Activated T-cell treated with anti-CD3 and anti-CD28 coated beads, Interleukin-2, amount 50 U/mL, for 48 hours (primary cell): ENCODE results near the gene UBAC2.
A peak's percentile ranks its signal among the peaks of the same experiment; 100 is the strongest.

Source experiments
- DNase-seq, 2 experiments: peaks; one replicate each; pipeline ENCODE4 v3.0.0-alpha.2; 2020

The UBAC2 gene

DNA sequence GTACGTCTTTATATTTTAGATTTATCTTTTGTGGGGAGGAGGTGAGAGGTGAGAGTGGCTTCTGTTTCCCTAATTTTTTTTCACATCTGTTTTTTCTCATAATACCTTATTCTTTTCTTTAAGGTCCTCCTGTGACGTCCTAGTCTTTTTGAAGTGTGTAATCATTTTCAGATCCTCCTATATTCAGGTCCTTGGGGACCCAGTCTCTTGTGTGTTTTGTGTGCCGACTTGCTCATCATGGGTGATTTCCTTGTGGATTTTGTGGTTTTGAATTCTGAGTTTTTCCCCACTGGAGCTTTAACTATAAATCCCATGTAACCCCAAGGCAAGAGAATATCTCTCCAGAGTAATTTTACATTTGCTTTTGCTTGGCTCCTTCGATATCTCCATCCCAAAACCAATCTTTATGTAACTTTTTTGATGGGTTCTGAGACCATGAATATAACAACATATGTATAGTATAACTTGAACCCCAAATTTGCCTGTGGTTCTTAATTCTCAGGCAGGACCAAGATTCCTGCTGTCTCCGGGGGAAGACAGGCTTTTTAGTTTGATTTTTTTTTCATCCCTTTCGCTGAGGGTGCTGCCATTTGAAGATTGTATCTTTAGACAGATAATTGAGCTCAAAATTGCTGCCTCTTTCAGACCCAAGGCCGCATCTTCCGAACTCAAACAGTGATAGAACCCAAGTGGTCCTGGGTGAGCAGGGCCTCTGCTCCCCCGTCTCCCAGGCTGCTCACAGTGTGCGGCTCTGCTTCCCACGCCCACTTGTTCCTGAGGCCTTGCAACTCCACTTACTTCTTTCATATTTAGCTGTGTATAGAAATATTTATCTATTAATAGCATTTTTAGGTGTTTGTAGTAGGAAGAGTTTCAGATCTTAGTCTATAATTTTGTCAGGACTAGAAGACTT, 165.7 kb downstream of the UBAC2 start:
- DNase-seq: peak in 1 of 2 experiments; percentile 36

DNA sequence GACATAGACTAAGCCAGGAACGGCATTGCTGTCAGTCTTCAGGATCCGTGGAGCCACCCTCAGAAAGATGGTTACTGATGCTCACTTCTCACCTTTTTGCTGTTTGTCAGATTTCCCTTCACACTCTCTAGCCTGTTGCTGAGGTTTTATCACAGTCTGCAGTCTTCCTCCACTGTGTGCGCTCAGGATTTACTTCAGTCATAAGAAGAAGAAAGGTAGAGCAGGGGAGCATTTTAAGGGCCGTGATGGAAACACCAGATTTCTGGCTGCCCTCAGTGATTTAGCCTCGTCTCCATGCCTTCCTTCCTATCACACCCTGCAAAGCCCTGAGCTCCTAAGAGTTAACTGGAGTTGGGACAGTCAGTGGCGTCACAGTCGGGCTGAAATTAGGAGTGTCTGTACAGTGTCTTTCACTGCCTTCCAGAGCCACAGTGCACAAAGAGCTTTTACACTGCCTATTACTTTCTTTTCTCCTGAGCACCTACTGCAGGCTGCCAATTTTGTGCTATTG, 166.5 kb downstream of the UBAC2 start:
- DNase-seq: peak; percentile 29 to 33

DNA sequence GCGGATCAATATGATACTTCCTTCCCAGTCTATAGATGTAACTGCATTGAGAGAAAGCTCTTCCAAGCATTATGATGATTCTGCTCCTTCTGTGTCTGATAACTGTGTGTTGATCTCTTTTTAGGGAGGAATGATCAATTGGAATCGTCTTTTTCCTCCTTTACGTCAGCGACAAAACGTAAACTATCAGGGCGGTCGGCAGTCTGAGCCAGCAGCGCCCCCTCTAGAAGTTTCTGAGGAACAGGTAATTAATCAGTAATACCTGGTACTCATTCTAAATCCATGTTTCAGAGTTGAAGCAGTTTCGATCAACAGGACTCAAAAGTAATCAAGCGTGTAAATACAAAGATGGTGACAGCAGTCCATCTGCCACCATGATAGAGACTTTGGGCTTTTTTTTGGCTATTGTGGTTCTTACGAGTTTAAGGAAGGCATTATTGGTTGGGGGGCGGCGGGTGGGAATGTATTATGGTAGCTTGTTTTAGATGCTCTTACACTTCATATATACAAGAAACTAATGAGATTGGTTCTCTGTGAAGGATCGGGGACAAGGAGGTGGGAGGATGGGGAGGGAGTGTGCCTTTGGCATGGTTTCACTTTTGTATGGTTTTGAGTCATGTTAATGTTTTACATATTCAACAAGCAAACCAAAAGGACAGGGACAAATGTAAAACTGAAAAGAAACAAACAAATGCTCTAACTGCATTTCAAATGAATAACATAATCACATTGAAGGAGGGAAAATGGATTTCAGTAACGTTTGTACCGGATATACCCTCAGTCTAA, 167.2 kb downstream of the UBAC2 start:
- DNase-seq: peak; percentile 17 to 30

DNA sequence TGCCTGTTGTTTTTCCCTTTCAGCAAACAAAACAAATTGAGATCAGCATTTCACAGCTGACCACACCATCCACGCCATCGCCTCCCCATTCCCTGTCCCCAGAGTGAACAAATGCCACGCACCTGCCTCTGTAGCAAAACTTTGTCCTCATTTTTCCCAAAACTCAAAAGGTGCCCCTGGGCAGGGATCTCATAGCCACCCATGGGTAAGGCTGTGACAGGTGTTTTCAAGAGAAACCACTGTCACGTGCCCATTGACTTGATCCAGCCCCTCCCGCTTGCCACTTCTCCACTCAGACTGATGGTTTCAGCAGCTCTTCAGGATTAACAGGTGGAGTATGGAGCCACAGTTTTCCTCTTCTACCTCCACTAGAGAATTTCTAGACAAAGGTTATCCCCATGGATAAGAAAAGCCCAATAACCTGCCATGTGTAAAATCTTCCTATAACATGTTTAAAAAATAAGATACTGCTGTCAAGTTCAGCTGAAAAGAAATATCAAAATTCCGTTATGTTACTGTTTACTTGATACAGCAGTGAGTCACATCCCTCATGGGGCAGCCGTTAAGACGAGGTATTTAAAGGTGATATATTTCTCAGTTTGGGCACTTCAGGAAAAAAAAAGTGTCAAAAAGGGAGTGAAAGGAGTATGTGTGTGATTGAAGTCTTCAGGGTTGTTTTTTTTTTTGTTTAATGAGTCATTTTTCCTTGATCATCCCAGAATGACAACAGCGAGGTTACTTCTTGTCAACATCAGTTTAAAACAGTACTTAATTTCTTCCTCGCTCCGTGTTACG, 170.0 kb downstream of the UBAC2 start:
- peak; percentile 23 to 28 for DNase-seq

DNA sequence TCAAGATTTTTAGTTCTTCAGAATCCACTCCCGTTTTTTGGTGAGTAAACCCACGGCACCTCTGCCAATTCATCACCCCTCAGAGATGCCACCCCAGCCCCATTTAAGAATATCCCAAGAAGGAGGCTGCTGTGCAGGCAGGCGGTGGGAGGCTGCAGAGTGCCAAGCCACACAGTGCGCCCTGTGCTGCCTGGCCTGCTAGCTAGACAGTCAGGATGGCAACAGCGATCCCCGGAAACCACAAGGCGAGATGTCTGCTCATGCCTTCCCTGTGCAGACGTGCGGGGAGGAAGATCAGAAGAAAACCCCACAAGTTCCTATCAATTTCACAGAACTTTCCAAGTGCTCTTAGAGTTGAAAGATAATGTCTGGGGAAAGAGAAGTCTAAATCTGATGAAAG, 171.3 kb downstream of the UBAC2 start:
- peak; percentile 67 to 71 for DNase-seq

DNA sequence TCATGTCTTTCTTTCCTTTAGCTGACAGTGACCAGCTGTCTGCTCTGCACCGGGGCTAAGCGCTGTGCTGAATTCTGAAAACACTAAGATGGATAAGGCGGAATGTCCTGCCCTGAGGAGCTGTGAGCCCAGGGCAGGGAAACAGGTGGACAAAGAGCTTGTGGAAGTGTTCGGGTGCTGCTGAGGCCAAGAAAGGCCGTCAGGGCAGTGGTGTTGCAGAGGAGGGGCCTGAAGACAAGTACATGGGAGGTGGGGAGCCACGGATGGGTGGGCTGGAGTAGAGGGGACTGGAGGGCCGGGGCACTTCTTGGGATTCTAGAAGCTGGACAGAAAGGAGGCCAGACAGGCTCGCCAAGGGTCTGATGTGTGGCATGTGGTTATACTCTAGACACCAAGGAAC, 172.8 kb downstream of the UBAC2 start:
- peak; percentile 15 to 17 for DNase-seq

DNA sequence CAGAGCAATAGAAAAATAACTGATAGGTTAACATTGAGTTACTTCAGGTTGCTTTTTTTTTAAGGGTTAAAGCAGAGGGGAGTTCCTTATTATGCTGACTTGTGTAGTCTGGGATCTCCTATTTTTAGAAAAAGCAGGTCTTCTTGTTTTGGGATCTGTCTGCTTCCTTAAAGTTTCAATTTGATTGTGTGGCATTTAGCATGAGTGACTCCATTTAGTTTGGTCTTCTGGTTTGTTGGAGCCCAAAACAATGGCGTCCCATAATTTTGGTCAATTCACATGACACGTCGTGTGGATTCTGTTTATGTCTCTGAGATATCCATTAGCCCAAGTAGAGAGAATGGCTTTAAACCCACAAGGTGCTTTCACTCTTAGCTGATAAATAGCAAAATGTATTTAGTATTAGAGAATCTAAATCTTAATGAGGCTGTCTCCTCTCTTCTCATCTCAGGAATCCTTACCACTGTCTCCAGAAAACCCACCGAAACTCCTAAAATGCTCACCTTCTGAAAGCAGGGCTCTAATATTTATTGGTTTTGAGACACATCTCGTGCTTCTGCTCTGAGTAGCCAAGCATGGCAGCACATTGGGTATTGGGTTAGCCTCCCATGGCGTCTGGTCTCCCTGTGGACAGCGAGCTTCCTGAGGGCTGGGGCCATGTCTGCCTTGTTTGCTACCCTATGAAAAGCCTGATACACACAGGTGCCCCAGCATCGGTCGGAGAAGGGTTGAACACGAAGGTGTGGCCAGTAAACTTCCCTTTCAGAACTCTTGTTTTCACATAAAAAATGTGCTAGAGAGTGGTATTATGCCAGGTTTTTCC, 173.7 kb downstream of the UBAC2 start:
- DNase-seq: peak; percentile 16 to 21

DNA sequence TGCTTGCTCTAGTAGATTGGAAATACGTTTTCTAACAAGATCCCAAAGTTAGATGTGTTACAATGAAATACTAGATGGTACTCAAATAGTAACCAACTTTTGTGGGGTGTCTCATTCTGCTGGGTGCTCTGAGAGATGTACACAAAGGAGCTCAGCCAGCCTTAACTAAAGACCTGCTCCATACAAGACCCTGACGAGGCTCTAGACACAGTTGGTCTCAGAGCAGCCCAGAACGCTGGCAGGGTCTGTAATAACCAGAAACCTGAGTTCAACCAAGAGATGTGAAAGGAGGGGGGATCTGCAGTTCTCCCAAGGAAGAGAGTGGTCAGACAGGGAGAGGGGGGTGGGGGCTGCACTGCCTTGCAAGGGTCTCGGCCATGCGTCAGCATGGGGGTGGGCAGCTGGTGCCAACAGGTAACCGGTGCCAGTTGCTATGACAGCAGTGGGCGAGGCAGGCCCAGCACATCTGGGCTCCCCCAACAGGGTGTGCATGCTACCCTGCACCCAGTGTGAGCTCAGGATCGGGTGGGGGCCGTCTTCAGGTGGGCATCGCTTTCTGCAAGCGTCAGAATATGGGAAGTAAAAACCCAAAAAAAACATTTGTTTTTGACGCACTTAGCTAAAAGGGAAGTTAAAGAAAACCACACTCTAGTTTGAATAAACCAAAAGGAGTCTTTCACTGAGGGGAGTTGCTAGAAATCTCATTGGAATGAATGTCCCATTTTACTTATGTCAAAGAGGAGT, 174.5 kb downstream of the UBAC2 start:
- peak in 1 of 2 experiments; percentile 29 for DNase-seq

DNA sequence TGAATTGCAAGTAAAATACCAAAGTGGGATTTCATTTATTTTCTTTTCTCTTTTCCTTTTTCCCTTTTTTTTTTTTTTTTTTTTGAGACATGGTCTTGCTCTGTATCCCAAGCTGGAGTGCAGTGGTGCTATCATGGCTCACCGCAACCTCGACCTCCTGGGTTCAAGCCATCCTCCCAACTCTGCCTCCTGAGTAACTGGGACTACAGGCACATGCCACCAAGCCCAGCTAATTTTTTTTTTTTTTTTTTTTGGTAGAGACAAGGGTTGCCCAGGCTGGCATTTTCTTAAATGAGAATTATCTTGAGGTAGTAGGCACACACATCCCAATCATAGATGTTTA, 175.1 kb downstream of the UBAC2 start:
- DNase-seq: no peak

DNA sequence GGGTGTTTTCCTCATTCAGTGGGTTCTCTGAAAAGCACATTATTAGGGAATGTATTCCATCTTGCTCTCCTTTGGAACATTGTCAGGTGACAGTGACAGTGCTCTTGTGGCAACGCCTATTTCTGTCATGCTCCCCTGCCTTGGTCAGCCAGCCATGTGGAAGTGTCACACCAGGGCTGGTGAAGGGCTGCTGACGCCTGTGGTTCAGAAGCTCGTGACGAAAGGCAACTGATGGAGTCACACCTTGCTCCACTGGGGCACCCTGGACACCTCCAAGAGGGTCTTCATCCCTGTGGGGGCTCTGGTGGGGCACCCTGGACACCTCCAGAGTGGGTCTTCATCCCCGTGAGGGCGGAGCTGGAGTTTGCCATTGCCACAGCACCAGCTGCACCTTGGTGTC, 175.5 kb downstream of the UBAC2 start:
- peak in 1 of 2 experiments; percentile 21 for DNase-seq

DNA sequence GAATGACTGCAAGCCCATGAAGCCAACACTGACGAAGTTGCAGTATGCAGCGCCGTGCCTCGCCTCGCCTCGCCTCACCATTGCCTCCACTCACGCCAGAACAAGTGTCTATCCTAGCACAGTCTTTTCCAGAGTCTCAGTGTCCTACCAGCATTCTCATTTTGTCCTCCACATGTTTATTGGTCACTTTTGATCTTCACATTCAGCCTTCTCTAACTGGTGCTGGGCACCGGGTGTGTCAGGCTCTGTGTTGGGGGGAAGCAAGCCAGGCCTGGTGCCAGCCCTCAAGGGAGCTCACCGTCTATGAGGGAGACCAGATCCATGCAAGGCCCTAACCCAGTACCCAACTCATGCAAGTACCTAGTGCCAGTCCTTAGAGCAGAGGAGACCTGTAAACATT, 176.3 kb downstream of the UBAC2 start:
- DNase-seq: peak in 1 of 2 experiments; percentile 18

DNA sequence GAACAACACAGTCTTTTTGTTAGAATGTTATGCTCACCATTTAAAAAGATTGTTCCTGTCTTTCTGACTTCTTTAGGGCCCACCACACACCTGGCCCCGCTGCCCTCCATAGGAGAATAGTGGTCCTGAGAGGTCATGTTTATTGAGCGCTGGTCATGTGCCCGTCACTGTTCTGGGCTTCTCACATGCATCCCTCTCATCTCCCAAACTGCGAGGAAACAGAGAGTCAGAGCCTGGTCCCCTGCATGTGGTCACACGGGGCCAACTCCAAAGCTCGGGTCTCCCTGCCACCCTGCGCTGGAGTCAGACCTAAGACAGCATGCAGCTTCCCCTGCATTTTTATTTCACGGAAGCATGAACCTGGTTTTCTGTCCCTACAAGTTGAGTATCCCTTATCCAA, 177.0 kb downstream of the UBAC2 start:
- DNase-seq: peak in 1 of 2 experiments; percentile 15

DNA sequence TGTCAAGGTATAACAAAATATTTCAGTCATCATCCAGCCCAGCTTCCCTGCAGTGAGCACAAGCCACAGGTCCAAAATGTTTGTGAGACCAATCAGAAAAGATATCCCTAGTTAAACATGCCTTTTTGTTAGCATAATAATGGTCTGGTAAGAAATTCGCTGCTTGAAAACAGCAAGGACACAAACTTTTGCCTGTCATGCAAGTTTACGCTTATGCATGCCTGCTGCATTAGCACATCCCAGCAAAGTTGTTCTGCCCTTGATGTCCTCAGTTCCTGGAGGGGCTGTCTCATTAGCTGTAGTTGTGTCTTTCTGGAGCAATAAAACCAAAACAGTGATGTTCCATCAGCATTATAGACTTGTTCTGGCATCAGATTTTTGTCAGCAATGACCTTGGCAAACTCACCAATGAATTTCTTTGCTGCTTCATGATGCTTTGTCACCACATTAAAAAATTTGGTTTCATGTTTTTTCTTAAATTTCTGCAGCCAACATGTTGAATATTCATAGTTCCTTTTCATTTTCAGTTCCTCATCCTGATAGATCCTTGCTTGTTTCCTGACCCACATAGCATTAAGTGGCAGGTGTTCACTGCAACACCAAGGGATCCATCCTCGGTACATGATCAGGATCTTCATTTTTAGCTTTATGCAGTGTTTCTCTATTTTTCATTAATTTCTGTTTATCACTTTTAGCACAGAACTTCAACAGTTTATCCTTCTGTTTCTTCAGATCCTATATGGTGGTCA, 178.5 kb downstream of the UBAC2 start:
- no peak for DNase-seq

DNA sequence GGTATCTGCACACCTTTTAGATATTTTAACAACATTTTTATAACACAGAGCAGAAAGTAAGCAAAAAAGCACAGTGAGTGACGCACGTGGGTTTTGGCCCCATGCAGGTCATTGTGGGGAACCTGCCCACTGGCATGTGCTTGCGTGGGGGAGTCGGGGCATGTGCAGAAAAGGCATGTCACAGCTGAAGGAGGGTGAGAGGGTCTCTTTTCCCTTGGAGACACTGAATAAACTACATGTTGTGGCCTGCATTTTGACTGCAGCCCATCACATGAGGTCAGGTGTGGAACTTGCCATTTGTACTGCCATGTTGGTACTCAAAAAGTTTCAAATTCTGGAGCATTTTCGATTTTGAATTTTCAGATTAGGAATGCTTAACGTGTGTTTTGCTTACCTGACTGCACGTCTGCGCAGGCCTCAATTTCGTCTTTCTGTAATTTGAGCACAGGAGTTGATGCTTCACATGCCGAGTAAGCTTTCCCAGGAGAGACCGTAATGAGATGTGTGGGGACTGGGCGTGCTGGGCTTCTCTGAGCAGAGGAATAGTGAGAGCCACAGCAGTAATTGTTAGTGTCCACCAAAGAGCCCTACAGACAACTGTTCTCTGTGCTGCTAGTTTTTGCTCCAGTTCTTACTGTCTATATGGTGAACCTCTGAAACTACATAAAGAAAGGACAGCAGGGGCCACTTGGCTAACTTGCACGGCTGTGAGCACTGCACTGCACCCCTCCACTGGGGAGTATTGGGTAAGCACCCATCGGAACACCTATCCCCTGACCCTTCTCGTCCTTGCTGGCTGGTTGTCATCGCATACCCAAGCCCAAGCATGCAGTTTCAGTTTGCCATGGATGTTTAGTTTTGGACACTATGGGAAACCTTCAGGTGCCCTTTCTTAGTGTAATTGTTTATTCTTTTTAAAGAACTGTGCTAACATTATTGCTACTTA, 179.5 kb downstream of the UBAC2 start:
- peak in 1 of 2 experiments; percentile 23 for DNase-seq

DNA sequence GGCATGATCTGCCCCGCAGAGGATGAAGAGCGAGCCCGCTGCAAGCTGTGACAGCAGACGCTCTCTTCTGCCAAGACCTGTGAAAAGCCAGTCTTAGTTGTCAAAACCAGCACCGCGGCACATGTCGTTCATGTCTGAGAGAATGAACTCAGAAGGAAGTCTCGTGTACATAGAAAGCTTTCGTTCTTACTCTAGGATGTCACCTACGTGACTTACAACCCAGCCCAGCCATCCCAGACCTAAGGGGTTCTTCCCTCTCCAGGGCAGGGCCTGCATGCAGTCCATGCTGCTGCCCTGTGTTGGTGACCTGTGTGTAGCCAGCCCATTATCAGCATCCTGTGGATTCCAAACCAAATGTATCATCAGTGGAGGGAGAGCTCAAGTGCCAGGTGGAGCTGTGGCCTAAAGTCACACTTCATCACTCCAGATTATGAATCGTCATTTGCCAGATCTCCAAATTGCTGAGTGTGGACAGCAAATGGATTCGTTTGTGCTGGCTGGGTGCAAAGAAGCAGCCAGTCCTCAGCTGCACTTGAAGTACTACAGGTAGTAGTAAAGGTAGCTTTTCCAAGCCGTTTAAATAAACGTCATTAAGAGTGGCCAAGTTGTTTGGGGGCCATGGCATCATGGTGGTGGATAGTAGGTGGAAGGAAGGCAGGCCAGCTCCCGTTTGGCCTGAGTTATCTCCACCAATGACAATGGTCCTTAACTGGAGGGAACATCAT, 180.4 kb downstream of the UBAC2 start:
- DNase-seq: peak; percentile 82 to 83

DNA sequence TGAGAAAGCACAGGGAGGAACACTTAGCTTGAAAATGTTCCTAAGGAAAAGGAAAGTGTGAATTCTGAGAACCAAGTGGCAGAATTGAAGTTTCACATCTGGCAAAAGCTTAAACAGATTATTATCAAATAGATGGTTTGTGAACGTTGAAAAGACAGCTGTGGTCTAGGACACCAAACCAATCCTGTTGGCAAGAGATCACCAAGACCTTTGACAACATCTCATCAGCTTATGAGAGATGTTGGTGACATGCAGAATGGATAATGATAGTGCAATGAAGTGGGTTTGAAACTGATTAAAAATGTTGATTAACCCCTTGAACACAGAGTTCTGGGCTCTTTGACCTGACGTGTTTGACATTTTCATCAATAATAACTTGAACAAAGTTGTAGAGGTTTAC, 181.1 kb downstream of the UBAC2 start:
- no peak for DNase-seq

DNA sequence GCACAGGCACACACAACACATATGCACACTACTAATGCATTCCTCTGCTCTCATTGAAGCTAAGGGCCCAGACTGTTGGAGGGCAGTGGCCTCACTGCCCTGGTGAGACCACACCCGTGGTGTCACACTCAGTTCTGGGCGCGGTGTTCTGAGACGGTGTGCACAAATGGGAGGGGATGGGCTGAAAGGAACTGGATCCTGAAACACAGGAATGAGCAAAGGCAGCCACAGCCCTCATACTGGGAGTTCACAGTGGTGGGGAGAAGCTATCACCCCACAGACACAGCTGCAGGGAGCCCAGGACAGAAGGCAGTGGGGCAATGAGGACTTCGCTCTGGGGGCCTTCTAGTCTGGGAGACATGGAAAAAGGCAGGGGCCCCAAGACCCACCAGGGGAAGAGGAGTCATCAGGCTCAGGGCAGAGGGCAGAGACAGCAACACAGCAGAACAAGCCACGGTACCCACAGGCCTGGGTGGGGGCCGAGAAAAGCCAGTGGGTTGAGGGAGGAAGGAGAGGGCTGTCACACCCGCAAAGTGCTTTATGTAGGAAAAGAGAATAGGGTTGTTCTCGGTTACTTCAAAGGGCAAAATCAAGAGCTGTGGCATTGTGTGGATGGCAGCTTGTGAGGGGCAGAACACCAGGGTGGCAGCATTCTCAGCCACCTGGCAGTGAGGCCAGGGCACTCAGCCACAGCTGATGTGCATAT, 181.9 kb downstream of the UBAC2 start:
- DNase-seq: peak; percentile 62 to 66

DNA sequence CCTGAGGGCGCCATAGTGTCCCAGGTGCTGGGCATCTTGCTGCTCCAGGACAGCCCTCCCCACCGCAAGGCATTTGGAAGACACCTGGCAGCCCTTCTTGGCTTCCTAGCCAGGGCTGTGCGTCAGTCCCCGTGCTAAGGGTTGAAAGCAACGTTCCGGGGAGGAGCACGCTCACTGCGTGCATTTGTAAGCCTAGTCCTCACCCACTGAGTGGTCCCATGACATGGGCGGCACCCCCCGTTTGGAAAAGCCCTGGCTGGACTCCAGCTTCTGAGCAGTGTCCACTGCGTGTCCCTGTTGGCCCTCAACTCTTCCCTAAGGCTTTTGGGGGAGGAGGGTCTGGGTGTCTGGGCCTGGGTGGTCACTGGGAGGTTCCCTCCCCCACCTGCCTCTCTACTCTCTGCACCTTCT, 182.9 kb downstream of the UBAC2 start:
- peak; percentile 43 to 59 for DNase-seq
